Duodenal mucosa (tissue), 2 donors: ENCODE data around the gene SHQ1.

Experiments used
- H3K27ac ChIP-seq: one replicate; pipeline ENCODE4 v1.7.0; 2013; ENCODE audit warnings: low read depth, low read length
- H3K27me3 ChIP-seq, 2 donors: one replicate each; pipeline ENCODE4 v1.7.0; 2013; ENCODE audit warnings: low read length in 2 of 2, control low read depth in 1 of 2; ENCODE audit not compliant: insufficient read depth in 2 of 2, control insufficient read depth in 1 of 2
- H3K36me3 ChIP-seq, 2 donors: one replicate each; pipeline ENCODE4 v1.7.0; 2013; ENCODE audit warnings: low read length in 2 of 2, control low read depth in 1 of 2; ENCODE audit not compliant: insufficient read depth in 2 of 2, control insufficient read depth in 1 of 2
- H3K4me1 ChIP-seq, 2 donors: one replicate each; pipeline ENCODE4 v1.7.0; 2013; ENCODE audit warnings: low read length in 2 of 2, control low read depth in 1 of 2; ENCODE audit not compliant: insufficient read depth in 2 of 2, control insufficient read depth in 1 of 2
- H3K4me3 ChIP-seq, 2 donors: one replicate each; pipeline ENCODE4 v1.7.0; 2013; ENCODE audit warnings: low read length in 2 of 2, low read depth in 1 of 2
- H3K9ac ChIP-seq, 2 donors: one replicate each; pipeline ENCODE4 v1.7.0; 2013; ENCODE audit warnings: low read length in 2 of 2, low read depth in 1 of 2
- H3K9me3 ChIP-seq, 2 donors: one replicate each; pipeline ENCODE4 v1.7.0; 2013; ENCODE audit warnings: low read length in 2 of 2, control low read depth in 1 of 2; ENCODE audit not compliant: control insufficient read depth in 1 of 2

The SHQ1 gene

GRCh38 chr3:72756900-72757299 is 91.3 kb downstream of the SHQ1 start:
- Histone ChIP-seq H3K4me1 (peaks cover 10 to 13% of the 10 kb centered on the region in 2 donors), H3K9me3 (no peaks in the 10 kb centered on the region), H3K36me3 (peaks cover 0 to 3% of the 10 kb centered on the region in 2 donors), H3K9ac (no peak overlapping the region), H3K27ac (no peak overlapping the region), H3K4me3 (no peak overlapping the region), H3K27me3 (no peaks in the 10 kb centered on the region)

- no peak overlapping the region for H3K9ac ChIP-seq
- H3K9me3 ChIP-seq, result no peaks in the 10 kb centered on the region
- no peak overlapping the region for H3K4me3 ChIP-seq
- H3K36me3 ChIP-seq, result peaks cover 0 to 7% of the 10 kb centered on the region in 2 donors
- H3K27ac ChIP-seq, result no peak overlapping the region
- peaks cover 10 to 13% of the 10 kb centered on the region in 2 donors for H3K4me1 ChIP-seq
- no peaks in the 10 kb centered on the region for H3K27me3 ChIP-seq
Observed at GRCh38 chr3:72754582-72754981, 93.7 kb downstream of the SHQ1 start.

GRCh38 chr3:72753495-72753894 is 94.8 kb downstream of the SHQ1 start:
- H3K4me3 ChIP-seq, result peak overlapping the region in 1 of 2 donors; percentile 1
- no peak overlapping the region for H3K27ac ChIP-seq
- no peaks in the 10 kb centered on the region for H3K27me3 ChIP-seq
- H3K36me3 ChIP-seq, result peaks cover 0 to 4% of the 10 kb centered on the region in 2 donors
- no peaks in the 10 kb centered on the region for H3K9me3 ChIP-seq
- no peak overlapping the region for H3K9ac ChIP-seq
- peaks cover 12 to 13% of the 10 kb centered on the region in 2 donors for H3K4me1 ChIP-seq

GRCh38 chr3:72750405-72750965 is 97.8 kb downstream of the SHQ1 start:
- Histone ChIP-seq H3K4me3 (no peak overlapping the region), H3K9me3 (no peaks in the 10 kb centered on the region), H3K9ac (no peak overlapping the region), H3K4me1 (peaks cover 13 to 17% of the 10 kb centered on the region in 2 donors), H3K27me3 (no peaks in the 10 kb centered on the region), H3K36me3 (peaks cover 0 to 4% of the 10 kb centered on the region in 2 donors), H3K27ac (no peak overlapping the region)

- no peak overlapping the region for H3K9ac ChIP-seq
Observed at GRCh38 chr3:72748659-72749058, 99.6 kb downstream of the SHQ1 start.

GRCh38 chr3:72746430-72747411 is 101.5 kb downstream of the SHQ1 start:
- H3K9me3 ChIP-seq, result no peaks in the 10 kb centered on the region
- peaks cover 0 to 4% of the 10 kb centered on the region in 2 donors for H3K36me3 ChIP-seq
- H3K4me3 ChIP-seq, result no peak overlapping the region
- H3K4me1 ChIP-seq, result peaks cover 3 to 6% of the 10 kb centered on the region in 2 donors
- no peak overlapping the region for H3K9ac ChIP-seq
- no peak overlapping the region for H3K27ac ChIP-seq
- H3K27me3 ChIP-seq, result no peaks in the 10 kb centered on the region

More at GRCh38 chr3:72748659-72749058, 99.6 kb downstream of the SHQ1 start:
- no peak overlapping the region for H3K4me3 ChIP-seq
- no peaks in the 10 kb centered on the region for H3K9me3 ChIP-seq
- H3K36me3 ChIP-seq, result peaks cover 0 to 4% of the 10 kb centered on the region in 2 donors
- H3K27me3 ChIP-seq, result no peaks in the 10 kb centered on the region
- H3K4me1 ChIP-seq, result peaks cover 8 to 14% of the 10 kb centered on the region in 2 donors
- H3K27ac ChIP-seq, result no peak overlapping the region

GRCh38 chr3:72745146-72745999 is 102.9 kb downstream of the SHQ1 start:
- Histone ChIP-seq H3K36me3 (peaks cover 0 to 4% of the 10 kb centered on the region in 2 donors), H3K9ac (no peak overlapping the region), H3K4me1 (peaks cover 3 to 6% of the 10 kb centered on the region in 2 donors), H3K27me3 (no peaks in the 10 kb centered on the region), H3K27ac (no peak overlapping the region), H3K9me3 (no peaks in the 10 kb centered on the region), H3K4me3 (no peak overlapping the region)

GRCh38 chr3:72744330-72744729 is 103.9 kb downstream of the SHQ1 start:
- Histone ChIP-seq H3K4me3 (no peak overlapping the region), H3K27ac (no peak overlapping the region), H3K9ac (no peak overlapping the region), H3K4me1 (peaks cover 3 to 6% of the 10 kb centered on the region in 2 donors), H3K27me3 (no peaks in the 10 kb centered on the region), H3K36me3 (no peaks in the 10 kb centered on the region), H3K9me3 (no peaks in the 10 kb centered on the region)

- no peaks in the 10 kb centered on the region for H3K36me3 ChIP-seq
- H3K27me3 ChIP-seq, result no peaks in the 10 kb centered on the region
- H3K4me3 ChIP-seq, result peak overlapping the region; percentile 60 to 66
- peaks cover 5 to 11% of the 10 kb centered on the region in 2 donors for H3K4me1 ChIP-seq
- H3K9me3 ChIP-seq, result peaks cover 0 to 2% of the 10 kb centered on the region in 2 donors
- no peak overlapping the region for H3K9ac ChIP-seq
- no peak overlapping the region for H3K27ac ChIP-seq
Observed at GRCh38 chr3:72739531-72740466, 108.4 kb downstream of the SHQ1 start.
